ENCODE measurements around the gene RNF114. TPM values are rescaled to one million over a fixed set of nuclear protein-coding genes. Genes with fewer than 3 reads are reported as not detected.

Gene RNF114
- total RNA-seq, 4 donors from 2014 or later, result 65.2 to 142 (median 78.1) TPM

- Histone ChIP-seq H3K27ac (replicated peaks in 1 of 4) (peak overlapping the region in 1 of 4 donors; percentile 4), H3K4me1 (peaks cover 42 to 86% (median 79%) of the 10 kb centered on the region in 4 donors), H3K4me3 (peak overlapping the region; percentile 53 to 65 (median 56)), H3K9me3 (no peaks in the 10 kb centered on the region), H3K27me3 (no peaks in the 10 kb centered on the region), H3K36me3 (peaks cover 0 to 15% (median 5%) of the 10 kb centered on the region in 4 donors)
- WGBS, result 84% methylated on average over 6 of the region's 6 CpGs
- no peak for DNase-seq (ENCODE audit: extremely low spot score)
- TF ChIP-seq POLR2A (IDR thresholded peaks at IDR 0.05; ENCODE audit: low read depth) (no peak), EP300 (IDR thresholded peaks at IDR 0.05) (no peak)
- TF ChIP-seq, protein P1, sequence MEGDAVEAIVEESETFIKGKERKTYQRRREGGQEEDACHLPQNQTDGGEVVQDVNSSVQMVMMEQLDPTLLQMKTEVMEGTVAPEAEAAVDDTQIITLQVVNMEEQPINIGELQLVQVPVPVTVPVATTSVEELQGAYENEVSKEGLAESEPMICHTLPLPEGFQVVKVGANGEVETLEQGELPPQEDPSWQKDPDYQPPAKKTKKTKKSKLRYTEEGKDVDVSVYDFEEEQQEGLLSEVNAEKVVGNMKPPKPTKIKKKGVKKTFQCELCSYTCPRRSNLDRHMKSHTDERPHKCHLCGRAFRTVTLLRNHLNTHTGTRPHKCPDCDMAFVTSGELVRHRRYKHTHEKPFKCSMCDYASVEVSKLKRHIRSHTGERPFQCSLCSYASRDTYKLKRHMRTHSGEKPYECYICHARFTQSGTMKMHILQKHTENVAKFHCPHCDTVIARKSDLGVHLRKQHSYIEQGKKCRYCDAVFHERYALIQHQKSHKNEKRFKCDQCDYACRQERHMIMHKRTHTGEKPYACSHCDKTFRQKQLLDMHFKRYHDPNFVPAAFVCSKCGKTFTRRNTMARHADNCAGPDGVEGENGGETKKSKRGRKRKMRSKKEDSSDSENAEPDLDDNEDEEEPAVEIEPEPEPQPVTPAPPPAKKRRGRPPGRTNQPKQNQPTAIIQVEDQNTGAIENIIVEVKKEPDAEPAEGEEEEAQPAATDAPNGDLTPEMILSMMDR (IDR thresholded peaks at IDR 0.05), result no peak
- intact Hi-C loops (cut with DNase I), result no loop called here
Observed at GRCh38 chr20:49985157-49985556, 49.0 kb downstream of the RNF114 start.

DNA sequence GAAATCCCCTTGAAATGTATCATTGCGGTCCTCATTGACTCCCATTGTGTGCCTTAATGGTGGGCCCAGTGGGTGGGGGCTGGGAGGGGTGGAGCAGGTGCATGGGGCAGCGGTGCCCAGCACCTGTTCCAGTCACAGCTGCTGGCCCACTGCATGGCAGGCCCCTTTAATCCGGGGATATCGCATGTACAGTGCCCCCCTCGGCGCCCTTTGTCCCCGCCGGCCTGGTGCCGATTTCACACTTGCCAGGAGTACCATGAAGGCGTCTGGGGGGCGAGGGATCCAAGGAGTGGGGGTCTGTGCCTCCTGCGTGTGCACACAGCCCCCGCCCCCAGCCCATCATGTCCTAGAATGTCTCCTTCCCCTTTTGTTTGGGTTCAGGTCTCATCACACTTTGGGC lies 49.4 kb downstream of the RNF114 start:
- no peaks in the 10 kb centered on the region for H3K27me3 ChIP-seq
- H3K4me1 ChIP-seq, result peaks cover 47 to 90% (median 84%) of the 10 kb centered on the region in 4 donors
- WGBS, result 83% methylated on average over 11 of the region's 13 CpGs
- H3K27ac ChIP-seq (replicated peaks in 1 of 4), result peak overlapping the region in 1 of 4 donors; percentile 4
- H3K36me3 ChIP-seq, result peaks cover 0 to 15% (median 5%) of the 10 kb centered on the region in 4 donors
- TF ChIP-seq, protein P1 (IDR thresholded peaks at IDR 0.05), result no peak
- no peak for TF ChIP-seq EP300 (IDR thresholded peaks at IDR 0.05)
- no peak for TF ChIP-seq POLR2AphosphoS5 (IDR thresholded peaks at IDR 0.05)
- TF ChIP-seq POLR2A (IDR thresholded peaks at IDR 0.05; ENCODE audit: low read depth), result no peak
- intact Hi-C loops (cut with DNase I), result no loop called here
- H3K4me3 ChIP-seq, result peak overlapping the region; percentile 53 to 65 (median 56)
- H3K9me3 ChIP-seq, result no peaks in the 10 kb centered on the region
- DNase-seq (ENCODE audit: extremely low spot score), result no peak

GRCh38 chr20:49986049-49986448 lies 49.9 kb downstream of the RNF114 start:
- Histone ChIP-seq H3K36me3 (peaks cover 0 to 15% (median 5%) of the 10 kb centered on the region in 4 donors), H3K4me1 (peaks cover 49 to 94% (median 87%) of the 10 kb centered on the region in 4 donors), H3K4me3 (peak overlapping the region in 3 of 4 donors; percentile 53 to 65 (median 58)), H3K9me3 (no peaks in the 10 kb centered on the region), H3K27me3 (no peaks in the 10 kb centered on the region), H3K27ac (replicated peaks in 1 of 4) (no peak overlapping the region)
- intact Hi-C loops (cut with DNase I), result no loop called here
- no peak for DNase-seq (ENCODE audit: extremely low spot score)
- 84% methylated on average over 4 of the region's 4 CpGs for WGBS
- TF ChIP-seq POLR2AphosphoS5 (IDR thresholded peaks at IDR 0.05), result no peak
- TF ChIP-seq POLR2A (IDR thresholded peaks at IDR 0.05; ENCODE audit: low read depth), result no peak
- TF ChIP-seq EP300 (IDR thresholded peaks at IDR 0.05), result no peak
- TF ChIP-seq, protein P1 (IDR thresholded peaks at IDR 0.05), result no peak

DNA sequence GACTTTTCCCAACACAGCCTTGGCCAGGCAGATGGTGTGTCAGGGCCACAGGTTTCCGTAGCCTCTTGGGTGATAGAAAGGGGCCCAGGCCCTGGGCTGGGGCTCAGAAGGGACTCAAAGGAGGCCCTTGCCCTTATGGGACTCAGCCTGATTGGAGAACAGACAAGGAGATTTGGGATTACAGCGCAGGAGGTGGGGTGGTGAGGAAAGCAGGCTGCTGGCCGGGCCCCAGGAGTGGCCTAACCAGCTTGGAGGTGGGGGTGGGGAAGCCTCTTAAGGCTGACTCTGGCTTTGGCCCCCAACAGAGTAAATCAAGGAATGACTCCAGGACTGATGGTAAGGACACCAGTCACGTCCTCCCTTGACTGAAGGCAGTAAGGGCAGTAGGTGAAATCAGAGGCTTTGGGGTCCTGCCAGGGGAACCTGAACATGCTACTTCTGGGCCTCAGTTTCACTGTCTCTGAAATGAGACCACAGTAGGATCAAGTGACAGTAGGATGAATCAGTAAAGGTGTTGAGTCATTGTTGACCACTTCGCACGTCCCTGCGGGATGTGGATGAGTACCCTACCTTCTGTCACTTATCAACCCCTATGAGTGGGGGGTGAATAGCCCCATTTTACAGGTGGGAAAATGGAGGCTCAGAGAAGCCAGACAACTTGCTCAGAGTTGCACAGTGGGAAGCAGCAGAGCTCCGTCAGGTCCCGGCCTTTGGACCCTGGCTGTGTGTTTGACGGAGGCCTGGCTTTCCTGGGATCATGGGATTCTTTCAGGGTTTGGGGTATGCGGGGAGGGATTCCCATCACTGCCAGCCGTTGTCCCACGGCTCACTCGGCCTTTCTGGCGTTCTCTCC lies 51.0 kb downstream of the RNF114 start:
- H3K9me3 ChIP-seq, result no peaks in the 10 kb centered on the region
- no peak for TF ChIP-seq EP300 (IDR thresholded peaks at IDR 0.05)
- TF ChIP-seq POLR2A (IDR thresholded peaks at IDR 0.05; ENCODE audit: low read depth), result no peak
- TF ChIP-seq, protein P1 (IDR thresholded peaks at IDR 0.05), result no peak
- no peak for TF ChIP-seq POLR2AphosphoS5 (IDR thresholded peaks at IDR 0.05)
- intact Hi-C loops (cut with DNase I), result no loop called here
- peak overlapping the region; percentile 21 to 76 (median 50) for H3K27ac ChIP-seq (replicated peaks in 1 of 4)
- peaks cover 43 to 86% (median 81%) of the 10 kb centered on the region in 4 donors for H3K4me1 ChIP-seq
- 89% methylated on average over 14 of the region's 15 CpGs for WGBS
- no peaks in the 10 kb centered on the region for H3K27me3 ChIP-seq
- H3K4me3 ChIP-seq, result no peak overlapping the region
- no peak for DNase-seq (ENCODE audit: extremely low spot score)
- peaks cover 0 to 15% (median 5%) of the 10 kb centered on the region in 4 donors for H3K36me3 ChIP-seq
